ENCODE results near the gene SPR.
A peak's percentile ranks its signal among the peaks of the same experiment; 100 is the strongest.

Gene SPR

DNA sequence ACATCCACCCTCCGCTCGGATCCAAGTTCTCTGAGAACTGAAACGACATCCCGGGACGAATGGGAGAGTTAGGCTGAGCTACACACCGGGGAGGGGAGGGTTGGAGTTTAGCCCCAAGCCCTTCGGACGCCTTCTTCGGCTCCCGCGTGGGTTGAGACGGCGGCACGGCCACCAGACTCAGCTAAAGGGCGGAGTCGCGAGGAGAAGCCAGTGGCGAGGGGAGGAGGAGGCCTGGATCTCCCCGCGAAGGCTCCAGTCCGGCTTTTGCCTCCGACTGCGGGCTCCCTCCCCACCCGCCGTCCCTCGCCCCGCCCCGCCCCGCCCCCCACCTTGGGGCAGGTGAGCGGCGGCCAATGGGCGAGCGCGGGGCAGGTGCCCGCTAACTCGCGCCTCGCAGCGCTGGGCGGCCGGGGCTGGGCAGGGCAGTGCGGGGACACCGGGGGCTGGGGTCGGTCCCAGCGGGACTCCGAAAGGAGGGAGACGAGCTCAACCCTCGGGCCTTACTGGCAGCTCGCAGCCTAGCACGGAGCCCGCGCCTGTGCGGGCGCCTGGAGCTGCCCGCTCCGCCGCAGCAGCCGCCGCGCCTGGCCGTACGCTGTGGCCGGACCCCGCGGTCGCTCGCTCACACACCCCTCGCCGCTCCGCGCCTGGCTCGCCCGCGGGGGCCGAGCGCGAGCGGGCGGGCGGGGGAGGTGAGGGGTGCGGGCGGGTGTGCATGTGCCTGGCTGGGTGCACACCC is 30.1 kb downstream of the SPR start, which contains the start of gene EMX1:
Gene EMX1, plus strand, starts transcription at position 382 of the 739 bp plus-strand sequence. Its CDS starts 334 bp downstream, at position 716.
- peak; percentile 26 for DNase-seq
- H3K14ac ChIP-seq (ENCODE audit: low read length in 2 of 2): no peak within 1 kb of the TSS
- no peak within 1 kb of the TSS for H2AK5ac ChIP-seq (ENCODE audit: low read length, severe bottlenecking)
- H4K91ac ChIP-seq (ENCODE audit: low read length): no peak within 1 kb of the TSS
- no peak within 1 kb of the TSS for H2BK120ac ChIP-seq (ENCODE audit: low read depth, low read length)
- H3K9me3 ChIP-seq (ENCODE audit: control insufficient read depth, low read length): no peaks in the 10 kb centered on the region
- no peaks in the 10 kb centered on the region for H3K79me1 ChIP-seq (replicated peaks; ENCODE audit: low read length, poor library complexity, severe bottlenecking)
- H3K4me2 ChIP-seq (ENCODE audit: low read length, poor library complexity, severe bottlenecking): peak within 1 kb of the TSS; percentile 79
- H2AFZ ChIP-seq (ENCODE audit: low read depth, low read length): no peak within 1 kb of the TSS
- H3K36me3 ChIP-seq (ENCODE audit: control insufficient read depth in 1 of 2, insufficient read depth in 2 of 2, low read depth in 1 of 2, low read length in 2 of 2): no peaks in the 10 kb centered on the region
- H2BK12ac ChIP-seq (ENCODE audit: low read length in 2 of 2): no peak within 1 kb of the TSS
- H3K4me3 ChIP-seq (ENCODE audit: insufficient read depth in 1 of 2, low read depth in 1 of 2, low read length in 2 of 2): peak within 1 kb of the TSS; percentile 14 to 24
- no peak within 1 kb of the TSS for H3K27ac ChIP-seq (ENCODE audit: low read length, poor library complexity, severe bottlenecking)
- no peak within 1 kb of the TSS for H4K8ac ChIP-seq (ENCODE audit: low read length)
- H3K4me1 ChIP-seq (ENCODE audit: control insufficient read depth, insufficient read depth, low read depth, low read length): peaks cover 49% of the 10 kb centered on the region
- no peak within 1 kb of the TSS for H3K4ac ChIP-seq (ENCODE audit: low read depth in 1 of 2, low read length in 2 of 2)
- H3K23ac ChIP-seq (ENCODE audit: low read length in 2 of 2): peak within 1 kb of the TSS in 1 of 2 experiments; percentile 85
- no peak within 1 kb of the TSS for H3K18ac ChIP-seq (ENCODE audit: low read depth in 1 of 2, low read length in 2 of 2)
- peaks cover 83 to 95% of the 10 kb centered on the region in 2 experiments for H3K27me3 ChIP-seq (ENCODE audit: control insufficient read depth in 1 of 2, insufficient read depth in 1 of 2, low read length in 2 of 2)
- H2BK15ac ChIP-seq (ENCODE audit: low read depth, poor library complexity, severe bottlenecking): peak within 1 kb of the TSS; percentile 40
- WGBS: 3% methylated on average over 16 of the region's 82 CpGs
- H2BK5ac ChIP-seq (ENCODE audit: low read depth, low read length, poor library complexity, severe bottlenecking): no peak within 1 kb of the TSS
- H3K9ac ChIP-seq (ENCODE audit: low read length): no peak within 1 kb of the TSS

DNA sequence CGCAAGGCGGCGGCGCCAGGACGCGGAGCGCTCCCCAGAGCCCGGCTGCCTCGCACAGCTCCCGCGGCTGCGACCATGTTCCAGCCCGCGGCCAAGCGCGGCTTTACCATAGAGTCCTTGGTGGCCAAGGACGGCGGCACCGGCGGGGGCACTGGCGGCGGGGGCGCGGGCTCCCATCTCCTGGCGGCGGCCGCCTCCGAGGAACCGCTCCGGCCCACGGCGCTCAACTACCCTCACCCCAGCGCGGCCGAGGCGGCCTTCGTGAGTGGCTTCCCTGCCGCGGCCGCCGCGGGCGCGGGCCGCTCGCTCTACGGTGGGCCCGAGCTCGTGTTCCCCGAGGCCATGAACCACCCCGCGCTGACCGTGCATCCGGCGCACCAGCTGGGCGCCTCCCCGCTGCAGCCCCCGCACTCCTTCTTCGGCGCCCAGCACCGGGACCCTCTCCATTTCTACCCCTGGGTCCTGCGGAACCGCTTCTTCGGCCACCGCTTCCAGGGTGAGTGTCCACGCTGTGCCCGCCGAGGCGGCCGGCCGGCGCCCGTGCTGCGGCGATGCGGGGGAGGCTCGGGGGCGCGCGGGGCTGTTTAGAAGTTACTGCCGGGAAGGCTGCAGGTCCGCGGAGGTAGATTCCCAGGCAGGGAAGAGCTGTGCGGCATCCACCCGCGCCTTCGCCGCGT is 30.8 kb downstream of the SPR start:
- Histone ChIP-seq H3K23ac (ENCODE audit: low read length in 2 of 2) (peak overlapping the region in 1 of 2 experiments; percentile 0), H2AFZ (ENCODE audit: low read depth, low read length) (no peak overlapping the region), H2BK5ac (ENCODE audit: low read depth, low read length, poor library complexity, severe bottlenecking) (no peak overlapping the region), H3K27me3 (ENCODE audit: control insufficient read depth in 1 of 2, insufficient read depth in 1 of 2, low read length in 2 of 2) (peaks cover 89 to 95% of the 10 kb centered on the region in 2 experiments), H3K4me3 (ENCODE audit: insufficient read depth in 1 of 2, low read depth in 1 of 2, low read length in 2 of 2) (no peak overlapping the region), H3K9me3 (ENCODE audit: control insufficient read depth, low read length) (peaks cover 1% of the 10 kb centered on the region), H3K27ac (ENCODE audit: low read length, poor library complexity, severe bottlenecking) (no peak overlapping the region), H3K4me1 (ENCODE audit: control insufficient read depth, insufficient read depth, low read depth, low read length) (peaks cover 49% of the 10 kb centered on the region), H3K14ac (ENCODE audit: low read length in 2 of 2) (no peak overlapping the region), H4K91ac (ENCODE audit: low read length) (no peak overlapping the region), H2BK12ac (ENCODE audit: low read length in 2 of 2) (no peak overlapping the region), H3K4ac (ENCODE audit: low read depth in 1 of 2, low read length in 2 of 2) (no peak overlapping the region), H3K18ac (ENCODE audit: low read depth in 1 of 2, low read length in 2 of 2) (no peak overlapping the region), H2BK120ac (ENCODE audit: low read depth, low read length) (no peak overlapping the region), H2BK15ac (ENCODE audit: low read depth, poor library complexity, severe bottlenecking) (peak overlapping the region; percentile 40), H3K4me2 (ENCODE audit: low read length, poor library complexity, severe bottlenecking) (peak overlapping the region; percentile 75), H4K8ac (ENCODE audit: low read length) (no peak overlapping the region), H3K79me1 (replicated peaks; ENCODE audit: low read length, poor library complexity, severe bottlenecking) (no peaks in the 10 kb centered on the region), H3K36me3 (ENCODE audit: control insufficient read depth in 1 of 2, insufficient read depth in 2 of 2, low read depth in 1 of 2, low read length in 2 of 2) (no peaks in the 10 kb centered on the region), H3K9ac (ENCODE audit: low read length) (no peak overlapping the region), H2AK5ac (ENCODE audit: low read length, severe bottlenecking) (no peak overlapping the region)
- DNase-seq: no peak
- WGBS: 2% methylated on average over 66 of the region's 89 CpGs

DNA sequence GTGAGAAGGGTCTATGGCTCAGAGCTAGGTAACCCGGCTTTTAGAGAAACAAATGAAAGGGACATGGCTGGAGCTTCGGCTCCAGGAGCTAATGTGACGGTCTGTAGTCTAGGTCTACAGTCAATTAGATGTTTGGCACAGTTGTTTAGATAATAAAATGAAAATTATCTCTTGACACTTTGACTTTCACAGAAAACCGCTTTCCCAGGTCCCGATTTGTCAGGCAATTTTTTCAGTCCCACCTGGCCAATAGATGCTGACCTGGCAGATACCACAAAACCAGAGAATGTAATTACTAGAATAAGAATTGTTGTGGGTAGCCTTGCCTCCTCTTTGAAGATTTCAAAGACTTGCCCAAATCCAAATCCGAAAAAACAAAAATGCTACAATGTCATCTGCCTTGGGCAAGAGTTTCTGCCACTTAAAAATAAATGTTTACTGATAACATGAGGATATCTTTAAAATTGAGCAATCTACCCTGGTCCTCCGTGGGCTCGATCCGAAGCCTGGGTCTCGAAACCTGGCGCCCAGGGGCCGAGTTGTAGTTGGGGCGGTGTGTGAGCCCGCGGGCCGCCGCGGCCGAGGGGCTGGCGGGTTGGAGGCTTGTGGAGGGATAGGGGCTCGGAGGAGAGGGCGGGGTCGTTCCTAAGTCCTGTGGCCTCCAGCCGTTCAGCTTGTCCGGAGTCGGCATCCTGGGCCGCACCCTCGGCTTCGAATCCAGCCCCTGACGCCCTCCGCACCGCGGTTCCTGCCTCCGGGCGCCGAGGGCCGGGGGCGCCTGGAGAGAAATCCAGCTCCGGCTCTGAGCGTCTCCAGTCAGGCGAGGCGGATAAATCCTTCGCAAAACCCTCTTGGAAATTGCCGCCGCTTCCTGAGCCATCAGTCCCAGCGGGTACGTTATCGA is 32.5 kb downstream of the SPR start:
- Histone ChIP-seq H3K9ac (ENCODE audit: low read length) (no peak overlapping the region), H3K27me3 (ENCODE audit: control insufficient read depth in 1 of 2, insufficient read depth in 1 of 2, low read length in 2 of 2) (peaks cover 89 to 95% of the 10 kb centered on the region in 2 experiments), H3K18ac (ENCODE audit: low read depth in 1 of 2, low read length in 2 of 2) (no peak overlapping the region), H3K79me1 (replicated peaks; ENCODE audit: low read length, poor library complexity, severe bottlenecking) (no peaks in the 10 kb centered on the region), H2BK5ac (ENCODE audit: low read depth, low read length, poor library complexity, severe bottlenecking) (no peak overlapping the region), H3K4ac (ENCODE audit: low read depth in 1 of 2, low read length in 2 of 2) (no peak overlapping the region), H3K36me3 (ENCODE audit: control insufficient read depth in 1 of 2, insufficient read depth in 2 of 2, low read depth in 1 of 2, low read length in 2 of 2) (no peaks in the 10 kb centered on the region), H4K91ac (ENCODE audit: low read length) (no peak overlapping the region), H3K4me1 (ENCODE audit: control insufficient read depth, insufficient read depth, low read depth, low read length) (peaks cover 60% of the 10 kb centered on the region), H4K8ac (ENCODE audit: low read length) (no peak overlapping the region), H2BK12ac (ENCODE audit: low read length in 2 of 2) (no peak overlapping the region), H3K14ac (ENCODE audit: low read length in 2 of 2) (no peak overlapping the region), H3K4me3 (ENCODE audit: insufficient read depth in 1 of 2, low read depth in 1 of 2, low read length in 2 of 2) (peak overlapping the region in 1 of 2 experiments; percentile 65), H3K9me3 (ENCODE audit: control insufficient read depth, low read length) (peaks cover 6% of the 10 kb centered on the region), H2AFZ (ENCODE audit: low read depth, low read length) (no peak overlapping the region), H3K4me2 (ENCODE audit: low read length, poor library complexity, severe bottlenecking) (peak overlapping the region; percentile 67), H3K23ac (ENCODE audit: low read length in 2 of 2) (peak overlapping the region in 1 of 2 experiments; percentile 79), H2BK120ac (ENCODE audit: low read depth, low read length) (no peak overlapping the region), H3K27ac (ENCODE audit: low read length, poor library complexity, severe bottlenecking) (no peak overlapping the region), H2AK5ac (ENCODE audit: low read length, severe bottlenecking) (no peak overlapping the region), H2BK15ac (ENCODE audit: low read depth, poor library complexity, severe bottlenecking) (no peak overlapping the region)
- DNase-seq: peak; percentile 4
- 2% methylated on average over 39 of the region's 48 CpGs for WGBS
